Endothelial cell of umbilical vein (primary cell): ENCODE measurements around the gene NSG2. TPM values are rescaled to one million over a fixed set of nuclear protein-coding genes. Genes with fewer than 3 reads are reported as not detected.

Experiments used
- BruUV-seq: library from RNA; stranded (reverse); fragments of 400-500 nt; replicated peaks from 2 replicates; lab custom pipeline; 2021; lab: Mats Ljungman, UMichigan
- CTCF ChIA-PET: fragments of 300-600, 350-600 bp; sonication (Branson Sonifier 250); formaldehyde crosslinking; loops from one replicate; lab custom pipeline; 2021; ENCODE audit warnings: antibody characterized with exemption, inconsistent platforms; lab: Charles Lee
- POLR2A ChIA-PET: fragments of 300-600, 350-600 bp; sonication (Branson Sonifier 250); formaldehyde crosslinking; loops from one replicate; lab custom pipeline; 2021; ENCODE audit warnings: antibody characterized with exemption, inconsistent platforms; lab: Charles Lee
- DNase-seq: peaks from one replicate; pipeline ENCODE4 v3.0.0-alpha.2; 2011; ENCODE audit warnings: low read depth, low spot score
- FAIRE-seq: peaks from 2 replicates; lab custom pipeline; 2011; peaks lifted over from hg19 to GRCh38; lab: Jason Lieb, UNC
- H2AFZ ChIP-seq: 2 replicates; pipeline ENCODE4 v1.6.0; 2012; ENCODE audit warnings: low read depth, low read length, control low read depth, inconsistent platforms
- H3K27ac ChIP-seq: 2 replicates; pipeline ENCODE4 v1.5.1; 2011; ENCODE audit warnings: low read depth, mild to moderate bottlenecking, control low read depth, low read length, moderate library complexity; ENCODE audit not compliant: insufficient read depth
- H3K27me3 ChIP-seq, 2 experiments: 2 replicates each; pipeline versions ENCODE4 v1.6.0 to v1.6.1; 2011; ENCODE audit warnings: low read length in 2 of 2, mixed read lengths in 1 of 2; ENCODE audit not compliant: control insufficient read depth in 2 of 2, insufficient read depth in 2 of 2
- H3K36me3 ChIP-seq, 2 experiments: 2 replicates in 1 of 2; 3 replicates in 1 of 2; pipeline ENCODE4 v1.5.1; 2011; ENCODE audit warnings: low read length in 2 of 2, mild to moderate bottlenecking in 1 of 2, moderate library complexity in 1 of 2; ENCODE audit not compliant: control insufficient read depth in 2 of 2, insufficient read depth in 2 of 2; ENCODE audit errors: extremely low read depth in 1 of 2
- H3K4me1 ChIP-seq: 3 replicates; pipeline ENCODE4 v1.5.1; 2011; ENCODE audit warnings: mild to moderate bottlenecking, low read length; ENCODE audit not compliant: control insufficient read depth, insufficient read depth; ENCODE audit errors: extremely low read depth
- H3K4me2 ChIP-seq: 2 replicates; pipeline ENCODE4 v1.6.1; 2011; ENCODE audit warnings: low read length, control low read depth, mixed read lengths; ENCODE audit not compliant: insufficient read depth
- H3K4me3 ChIP-seq, 3 experiments: fragments of 200-600 bp in 1 of 3; sonication (generic), shearing (Covaris generic) in 1 of 3; replicated peaks in 1 of 3; 2 replicates each; pipeline ENCODE4 v1.5.1; 2011 to 2016; ENCODE audit warnings: control low read depth in 3 of 3, low read length in 3 of 3, mild to moderate bottlenecking in 2 of 3, inconsistent platforms in 1 of 3, low read depth in 1 of 3, moderate library complexity in 1 of 3; ENCODE audit not compliant: insufficient read depth in 1 of 3
- H3K79me2 ChIP-seq: 2 replicates; pipeline ENCODE4 v1.6.0; 2012; ENCODE audit warnings: low read length, inconsistent platforms; ENCODE audit not compliant: control insufficient read depth, insufficient read depth
- H3K9ac ChIP-seq: replicated peaks from 2 replicates; pipeline ENCODE3; 2011; ENCODE audit warnings: low read length, control low read depth; ENCODE audit not compliant: insufficient read depth; ENCODE audit errors: extremely low read depth
- H3K9me1 ChIP-seq: replicated peaks from 3 replicates; pipeline ENCODE4 v1.6.0; 2011; ENCODE audit warnings: mild to moderate bottlenecking, low read length; ENCODE audit not compliant: control insufficient read depth, insufficient read depth; ENCODE audit errors: extremely low read depth
- H3K9me3 ChIP-seq: replicated peaks from 2 replicates; pipeline ENCODE4 v1.5.1; 2012; ENCODE audit warnings: low read length, inconsistent platforms; ENCODE audit not compliant: control insufficient read depth, insufficient read depth
- H4K20me1 ChIP-seq: replicated peaks from 2 replicates; pipeline ENCODE3; 2011; ENCODE audit warnings: mild to moderate bottlenecking, low read length; ENCODE audit not compliant: control insufficient read depth, insufficient read depth; ENCODE audit errors: extremely low read depth
- CTCF ChIP-seq, 2 donors: IDR thresholded peaks; 1 replicate in 1 of 2; 2 replicates in 1 of 2; pipeline ENCODE4 v1.5.1; 2011; ENCODE audit warnings: low read length in 2 of 2, mild to moderate bottlenecking in 2 of 2, moderate library complexity in 2 of 2, control low read depth in 1 of 2, inconsistent platforms in 1 of 2, low read depth in 1 of 2; ENCODE audit not compliant: insufficient read depth in 1 of 2; ENCODE audit errors: extremely low read depth in 1 of 2
- EZH2 ChIP-seq: IDR thresholded peaks from 2 replicates; pipeline ENCODE4 v1.6.1; 2012; ENCODE audit warnings: borderline replicate concordance, low read depth, mild to moderate bottlenecking, moderate library complexity, low read length, inconsistent platforms; ENCODE audit not compliant: severe bottlenecking
- FOS ChIP-seq: IDR thresholded peaks from 2 replicates; pipeline ENCODE4 v1.6.1; 2011; ENCODE audit warnings: mild to moderate bottlenecking, low read length, moderate library complexity, borderline replicate concordance; ENCODE audit not compliant: insufficient read depth
- GATA2 ChIP-seq: IDR thresholded peaks from 2 replicates; pipeline ENCODE4 v1.7.0; 2011; ENCODE audit warnings: low read depth, mild to moderate bottlenecking, moderate library complexity, mixed read lengths, low read length; ENCODE audit not compliant: insufficient read length, insufficient read depth
- JUN ChIP-seq: IDR thresholded peaks from 2 replicates; pipeline ENCODE4 v1.6.1; 2011; ENCODE audit warnings: borderline replicate concordance, low read depth; ENCODE audit not compliant: insufficient read length, insufficient read depth
- MAX ChIP-seq: IDR thresholded peaks from 2 replicates; pipeline ENCODE4 v1.6.1; 2011; ENCODE audit not compliant: insufficient read depth, insufficient read length
- POLR2A ChIP-seq: IDR thresholded peaks from 2 replicates; pipeline ENCODE4 v1.6.1; 2012; ENCODE audit warnings: low read depth, mild to moderate bottlenecking, control low read depth, low read length
- POLR2AphosphoS5 ChIP-seq: IDR thresholded peaks from 2 replicates; pipeline ENCODE4 v1.6.1; 2012; ENCODE audit warnings: low read depth, mild to moderate bottlenecking, control low read depth, low read length, moderate library complexity; ENCODE audit not compliant: insufficient read depth
- dilution Hi-C: fragments of 300-500 bp; cut with MboI; formaldehyde crosslinking; loops from one replicate; pipeline ENCODE4 v1.15.0; 2019; ENCODE audit warnings: low sequenced_read_pairs; ENCODE audit not compliant: extremely low pct_ligation_motif_present
- intact Hi-C: fragments of 100-400 bp; cut with micrococcal nuclease; formaldehyde crosslinking; loops from one replicate; pipeline ENCODE4 v1.10.0; 2022
- polyA plus RNA-seq, 4 experiments: library from polyadenylated mRNA; depleted of rRNA in 3 of 4; stranded (reverse) in 3 of 4; unstranded in 1 of 4; fragments of >200 nt; gene quantifications; 2 replicates each; pipeline versions ENCODE4 v1.2.1 to v1.2.3, GENCODE V29; 2011 to 2012; ENCODE audit warnings: missing spikeins in 1 of 4
- total RNA-seq: library from RNA; stranded (reverse); gene quantifications from 2 replicates; pipeline ENCODE4 v1.2.3, GENCODE V29; 2021

NSG2 gene
- total and polyA plus RNA-seq, 2 donors (not counting 3 experiments of a cell fraction or from before 2014, with no cell fraction given): not detected

- H3K9me1 ChIP-seq: no peaks in the 10 kb centered on the region
- TF ChIP-seq MAX: no peak
- TF ChIP-seq FOS: no peak
- no peak for TF ChIP-seq CTCF (IDR thresholded peaks at IDR 0.05; ENCODE audit: extremely low read depth in 1 of 2, insufficient read depth in 1 of 2, low read depth in 1 of 2, low read length in 2 of 2)
- no peak for TF ChIP-seq POLR2AphosphoS5
- TF ChIP-seq EZH2: no peak
- TF ChIP-seq GATA2: no peak
- TF ChIP-seq POLR2A: no peak
- TF ChIP-seq JUN: no peak
- no peak overlapping the region for H3K4me3 ChIP-seq
- POLR2A ChIA-PET: no interaction called here
- H4K20me1 ChIP-seq: no peaks in the 10 kb centered on the region
- H2AFZ ChIP-seq: no peak overlapping the region
- intact Hi-C loops (no loop called here), dilution Hi-C loops (no loop called here)
- no peaks in the 10 kb centered on the region for H3K9me3 ChIP-seq
- no peaks in the 10 kb centered on the region for H3K36me3 ChIP-seq
- no peak for FAIRE-seq
- no peaks in the 10 kb centered on the region for H3K27me3 ChIP-seq
- no peaks in the 10 kb centered on the region for H3K4me1 ChIP-seq
- no peak overlapping the region for H3K27ac ChIP-seq
- no peak overlapping the region for H3K9ac ChIP-seq
- no peak overlapping the region for H3K4me2 ChIP-seq
- no TSS peak for BruUV-seq
- no peak for DNase-seq
- CTCF ChIA-PET: no interaction called here
- no peaks in the 10 kb centered on the region for H3K79me2 ChIP-seq
Observed at GRCh38 chr5:174096619-174097018, 51.1 kb downstream of the NSG2 start.
